ENCODE measurements around the gene BRMS1L. TPM values are rescaled to one million over a fixed set of nuclear protein-coding genes. Genes with fewer than 3 reads are reported as not detected.
"Not testable (repeated sequence)": the region's sequence is repeated elsewhere in the genome, so short reads cannot be mapped to it uniquely, and the experiment has no call there.

BRMS1L gene
- polyA plus RNA-seq, 4 donors = 2.7 to 9.0 (median 4.3) TPM

- H3K36me3 ChIP-seq (ENCODE audit: control insufficient read depth in 3 of 3, insufficient read depth in 2 of 3, low read depth in 1 of 3, low read length in 3 of 3) = peaks cover 0 to 4% (median 0%) of the 10 kb centered on the region in 3 donors
- 88 to 91% (median 90%) methylated on average over 10 to 11 of the region's 11 CpGs for WGBS, 3 donors
- no peak for DNase-seq
- no peaks in the 10 kb centered on the region for H3K9me3 ChIP-seq (ENCODE audit: control insufficient read depth in 2 of 2, insufficient read depth in 1 of 2, low read depth in 1 of 2, low read length in 1 of 2)
- no peaks in the 10 kb centered on the region for H3K27me3 ChIP-seq (ENCODE audit: control insufficient read depth in 3 of 3, insufficient read depth in 3 of 3, low read length in 3 of 3)
- FAIRE-seq = no peak
- H3K27ac ChIP-seq (ENCODE audit: low read depth in 1 of 3, low read length in 2 of 3) = no peak overlapping the region
- H3K4me1 ChIP-seq (ENCODE audit: control insufficient read depth in 3 of 3, insufficient read depth in 2 of 3, low read depth in 1 of 3, low read length in 2 of 3) = no peaks in the 10 kb centered on the region
- no peak overlapping the region for H3K4me3 ChIP-seq (ENCODE audit: low read depth in 1 of 3, low read length in 3 of 3)
Observed at GRCh38 chr14:35827678-35828472, 1.7 kb downstream of the BRMS1L start.

GRCh38 chr14:35829449-35829848 is 3.3 kb downstream of the BRMS1L start:
- H3K27ac ChIP-seq (ENCODE audit: low read depth in 1 of 3, low read length in 2 of 3) = no peak overlapping the region
- 74 to 98% (median 97%) methylated on average over 1 of the region's 1 CpG for WGBS, 3 donors
- no peak for DNase-seq
- no peaks in the 10 kb centered on the region for H3K4me1 ChIP-seq (ENCODE audit: control insufficient read depth in 3 of 3, insufficient read depth in 2 of 3, low read depth in 1 of 3, low read length in 2 of 3)
- H3K4me3 ChIP-seq (ENCODE audit: low read depth in 1 of 3, low read length in 3 of 3) = no peak overlapping the region
- H3K36me3 ChIP-seq (ENCODE audit: control insufficient read depth in 3 of 3, insufficient read depth in 2 of 3, low read depth in 1 of 3, low read length in 3 of 3) = peaks cover 0 to 4% (median 0%) of the 10 kb centered on the region in 3 donors
- FAIRE-seq = no peak
- no peaks in the 10 kb centered on the region for H3K27me3 ChIP-seq (ENCODE audit: control insufficient read depth in 3 of 3, insufficient read depth in 3 of 3, low read length in 3 of 3)
- H3K9me3 ChIP-seq (ENCODE audit: control insufficient read depth in 2 of 2, insufficient read depth in 1 of 2, low read depth in 1 of 2, low read length in 1 of 2) = no peaks in the 10 kb centered on the region

- DNase-seq (no peak), FAIRE-seq (no peak)
- Histone ChIP-seq H3K27ac (ENCODE audit: low read depth in 1 of 3, low read length in 2 of 3) (no peak overlapping the region), H3K27me3 (ENCODE audit: control insufficient read depth in 3 of 3, insufficient read depth in 3 of 3, low read length in 3 of 3) (no peaks in the 10 kb centered on the region), H3K4me3 (ENCODE audit: low read depth in 1 of 3, low read length in 3 of 3) (no peak overlapping the region), H3K9me3 (ENCODE audit: control insufficient read depth in 2 of 2, insufficient read depth in 1 of 2, low read depth in 1 of 2, low read length in 1 of 2) (no peaks in the 10 kb centered on the region), H3K4me1 (ENCODE audit: control insufficient read depth in 3 of 3, insufficient read depth in 2 of 3, low read depth in 1 of 3, low read length in 2 of 3) (no peaks in the 10 kb centered on the region), H3K36me3 (ENCODE audit: control insufficient read depth in 3 of 3, insufficient read depth in 2 of 3, low read depth in 1 of 3, low read length in 3 of 3) (peaks cover 0 to 14% (median 4%) of the 10 kb centered on the region in 3 donors)
- 70 to 81% (median 79%) methylated on average over 5 of the region's 5 CpGs for WGBS, 3 donors
Observed at GRCh38 chr14:35835208-35835982, 9.3 kb downstream of the BRMS1L start.

GRCh38 chr14:35841704-35842103 is 15.6 kb downstream of the BRMS1L start:
- WGBS, 3 donors = 97 to 100% (median 99%) methylated on average over 2 of the region's 2 CpGs
- FAIRE-seq = not testable (repeated sequence)

GRCh38 chr14:35842245-35842644 is 16.1 kb downstream of the BRMS1L start:
- peaks cover 0 to 33% (median 0%) of the 10 kb centered on the region in 3 donors for H3K36me3 ChIP-seq (ENCODE audit: control insufficient read depth in 3 of 3, insufficient read depth in 2 of 3, low read depth in 1 of 3, low read length in 3 of 3)
- H3K27ac ChIP-seq (ENCODE audit: low read depth in 1 of 3, low read length in 2 of 3); FAIRE-seq; H3K9me3 ChIP-seq (ENCODE audit: control insufficient read depth in 2 of 2, insufficient read depth in 1 of 2, low read depth in 1 of 2, low read length in 1 of 2); H3K4me3 ChIP-seq (ENCODE audit: low read depth in 1 of 3, low read length in 3 of 3); DNase-seq; H3K27me3 ChIP-seq (ENCODE audit: control insufficient read depth in 3 of 3, insufficient read depth in 3 of 3, low read length in 3 of 3); H3K4me1 ChIP-seq (ENCODE audit: control insufficient read depth in 3 of 3, insufficient read depth in 2 of 3, low read depth in 1 of 3, low read length in 2 of 3): not testable (repeated sequence)
- WGBS, 3 donors = 97 to 99% (median 98%) methylated on average over 2 of the region's 2 CpGs

More at GRCh38 chr14:35841704-35842103, 15.6 kb downstream of the BRMS1L start:
- not testable (repeated sequence) for H3K4me3 ChIP-seq (ENCODE audit: low read depth in 1 of 3, low read length in 3 of 3); H3K4me1 ChIP-seq (ENCODE audit: control insufficient read depth in 3 of 3, insufficient read depth in 2 of 3, low read depth in 1 of 3, low read length in 2 of 3); H3K27me3 ChIP-seq (ENCODE audit: control insufficient read depth in 3 of 3, insufficient read depth in 3 of 3, low read length in 3 of 3); H3K9me3 ChIP-seq (ENCODE audit: control insufficient read depth in 2 of 2, insufficient read depth in 1 of 2, low read depth in 1 of 2, low read length in 1 of 2); DNase-seq; H3K27ac ChIP-seq (ENCODE audit: low read depth in 1 of 3, low read length in 2 of 3)
- H3K36me3 ChIP-seq (ENCODE audit: control insufficient read depth in 3 of 3, insufficient read depth in 2 of 3, low read depth in 1 of 3, low read length in 3 of 3) = peaks cover 0 to 28% (median 0%) of the 10 kb centered on the region in 3 donors

GRCh38 chr14:35844494-35844893 is 18.4 kb downstream of the BRMS1L start:
- DNase-seq = no peak
- H3K27me3 ChIP-seq (ENCODE audit: control insufficient read depth in 3 of 3, insufficient read depth in 3 of 3, low read length in 3 of 3) = no peaks in the 10 kb centered on the region
- WGBS, 3 donors = 95 to 98% (median 96%) methylated on average over 8 of the region's 8 CpGs
- no peaks in the 10 kb centered on the region for H3K4me1 ChIP-seq (ENCODE audit: control insufficient read depth in 3 of 3, insufficient read depth in 2 of 3, low read depth in 1 of 3, low read length in 2 of 3)
- H3K27ac ChIP-seq (ENCODE audit: low read depth in 1 of 3, low read length in 2 of 3) = no peak overlapping the region
- peaks cover 0 to 3% of the 10 kb centered on the region in 2 donors for H3K9me3 ChIP-seq (ENCODE audit: control insufficient read depth in 2 of 2, insufficient read depth in 1 of 2, low read depth in 1 of 2, low read length in 1 of 2)
- H3K4me3 ChIP-seq (ENCODE audit: low read depth in 1 of 3, low read length in 3 of 3) = no peak overlapping the region
- FAIRE-seq = no peak
- peaks cover 0 to 30% (median 0%) of the 10 kb centered on the region in 3 donors for H3K36me3 ChIP-seq (ENCODE audit: control insufficient read depth in 3 of 3, insufficient read depth in 2 of 3, low read depth in 1 of 3, low read length in 3 of 3)

GRCh38 chr14:35847636-35848035 is 21.5 kb downstream of the BRMS1L start:
- 66 to 83% (median 80%) methylated on average over 2 of the region's 2 CpGs for WGBS, 3 donors
- DNase-seq = no peak
- H3K27ac ChIP-seq (ENCODE audit: low read depth in 1 of 3, low read length in 2 of 3) = no peak overlapping the region
- FAIRE-seq = no peak
- H3K4me3 ChIP-seq (ENCODE audit: low read depth in 1 of 3, low read length in 3 of 3) = no peak overlapping the region
- peaks cover 0 to 31% (median 0%) of the 10 kb centered on the region in 3 donors for H3K36me3 ChIP-seq (ENCODE audit: control insufficient read depth in 3 of 3, insufficient read depth in 2 of 3, low read depth in 1 of 3, low read length in 3 of 3)
- H3K4me1 ChIP-seq (ENCODE audit: control insufficient read depth in 3 of 3, insufficient read depth in 2 of 3, low read depth in 1 of 3, low read length in 2 of 3) = no peaks in the 10 kb centered on the region
- no peaks in the 10 kb centered on the region for H3K9me3 ChIP-seq (ENCODE audit: control insufficient read depth in 2 of 2, insufficient read depth in 1 of 2, low read depth in 1 of 2, low read length in 1 of 2)
- H3K27me3 ChIP-seq (ENCODE audit: control insufficient read depth in 3 of 3, insufficient read depth in 3 of 3, low read length in 3 of 3) = no peaks in the 10 kb centered on the region

- Histone ChIP-seq H3K9me3 (ENCODE audit: control insufficient read depth in 2 of 2, insufficient read depth in 1 of 2, low read depth in 1 of 2, low read length in 1 of 2) (no peaks in the 10 kb centered on the region), H3K36me3 (ENCODE audit: control insufficient read depth in 3 of 3, insufficient read depth in 2 of 3, low read depth in 1 of 3, low read length in 3 of 3) (peaks cover 0 to 21% (median 0%) of the 10 kb centered on the region in 3 donors), H3K27me3 (ENCODE audit: control insufficient read depth in 3 of 3, insufficient read depth in 3 of 3, low read length in 3 of 3) (no peaks in the 10 kb centered on the region), H3K4me1 (ENCODE audit: control insufficient read depth in 3 of 3, insufficient read depth in 2 of 3, low read depth in 1 of 3, low read length in 2 of 3) (no peaks in the 10 kb centered on the region), H3K27ac (ENCODE audit: low read depth in 1 of 3, low read length in 2 of 3) (no peak overlapping the region), H3K4me3 (ENCODE audit: low read depth in 1 of 3, low read length in 3 of 3) (no peak overlapping the region)
- DNase-seq = no peak
- WGBS, 3 donors = 75 to 91% (median 83%) methylated on average over 1 of the region's 1 CpG
- no peak for FAIRE-seq
Observed at GRCh38 chr14:35849122-35849521, 23.0 kb downstream of the BRMS1L start.

All from small intestine (tissue), 7 donors.